Measurements from ENCODE around the gene ITPR2. TPM values are rescaled to one million over a fixed set of nuclear protein-coding genes. Genes with fewer than 3 reads are reported as not detected.

The ITPR2 gene
- total RNA-seq, 1 experiment from 2014 or later = 26.0 TPM

- no peak overlapping the region for H3K4me2 ChIP-seq
- H3K9me2 ChIP-seq (ENCODE audit: insufficient read depth) = no peaks in the 10 kb centered on the region
- DNase-seq = no peak
- H3F3A ChIP-seq (ENCODE audit: insufficient read depth, low read depth) = no peaks in the 10 kb centered on the region
- H4K20me1 ChIP-seq (ENCODE audit: insufficient read depth) = no peaks in the 10 kb centered on the region
- H3K4me1 ChIP-seq (replicated peaks; ENCODE audit: insufficient read depth) = no peaks in the 10 kb centered on the region
- no peaks in the 10 kb centered on the region for H3K36me3 ChIP-seq (ENCODE audit: low read depth)
- CTCF ChIA-PET = no interaction called here
- H3K4me3 ChIP-seq = no peak overlapping the region
- no peak overlapping the region for H3K27ac ChIP-seq
- H3K79me2 ChIP-seq (ENCODE audit: low read depth) = no peaks in the 10 kb centered on the region
- POLR2A ChIA-PET (ENCODE audit: unreplicated experiment) = no interaction called here
- intact Hi-C loops (cut with micrococcal nuclease; ENCODE audit: unreplicated experiment) = no loop called here
- TF ChIP-seq CTCF (conservative IDR thresholded peaks at IDR 0.05) = no peak
- no TSS peak for BruUV-seq (replicated peaks)
- no peaks in the 10 kb centered on the region for H3K9me3 ChIP-seq (ENCODE audit: insufficient read depth, low read depth)
- no peak overlapping the region for H2AFZ ChIP-seq
- no peaks in the 10 kb centered on the region for H3K27me3 ChIP-seq (ENCODE audit: insufficient read depth, low read depth)
Observed at GRCh38 chr12:26331960-26332359, 501.0 kb downstream of the ITPR2 start.

GRCh38 chr12:26331136-26331535, 501.9 kb downstream of the ITPR2 start:
- TF ChIP-seq CTCF (conservative IDR thresholded peaks at IDR 0.05) (no peak), EZH2 (IDR thresholded peaks at IDR 0.05; ENCODE audit: low read depth) (no peak)
- Histone ChIP-seq H3K79me2 (ENCODE audit: low read depth) (no peaks in the 10 kb centered on the region), H3F3A (ENCODE audit: insufficient read depth, low read depth) (no peaks in the 10 kb centered on the region), H3K9me3 (ENCODE audit: insufficient read depth, low read depth) (no peaks in the 10 kb centered on the region), H3K9me2 (ENCODE audit: insufficient read depth) (no peaks in the 10 kb centered on the region), H3K36me3 (ENCODE audit: low read depth) (no peaks in the 10 kb centered on the region), H3K4me2 (no peak overlapping the region), H3K4me3 (no peak overlapping the region), H3K27me3 (ENCODE audit: insufficient read depth, low read depth) (no peaks in the 10 kb centered on the region), H2AFZ (no peak overlapping the region; the same call in 1 of the 2 replicates), H3K27ac (no peak overlapping the region), H4K20me1 (ENCODE audit: insufficient read depth) (no peaks in the 10 kb centered on the region), H3K4me1 (replicated peaks; ENCODE audit: insufficient read depth) (no peaks in the 10 kb centered on the region)
- DNase-seq = no peak
- intact Hi-C loops (cut with micrococcal nuclease; ENCODE audit: unreplicated experiment) = no loop called here
- BruUV-seq (replicated peaks) = no TSS peak
- POLR2A ChIA-PET (ENCODE audit: unreplicated experiment) = no interaction called here
- CTCF ChIA-PET = no interaction called here

GRCh38 chr12:26327975-26328644, 504.9 kb downstream of the ITPR2 start:
- ChIA-PET POLR2A (ENCODE audit: unreplicated experiment) (no interaction called here), CTCF (no interaction called here)
- intact Hi-C loops (cut with micrococcal nuclease; ENCODE audit: unreplicated experiment) = no loop called here
- no peak for TF ChIP-seq CTCF (conservative IDR thresholded peaks at IDR 0.05)
- Histone ChIP-seq H3K9me3 (ENCODE audit: insufficient read depth, low read depth) (no peaks in the 10 kb centered on the region; the same call in 1 of the 2 replicates), H3K4me2 (no peak overlapping the region), H3K79me2 (ENCODE audit: low read depth) (no peaks in the 10 kb centered on the region), H3K4me3 (no peak overlapping the region), H4K20me1 (ENCODE audit: insufficient read depth) (no peaks in the 10 kb centered on the region), H2AFZ (no peak overlapping the region), H3K27me3 (ENCODE audit: insufficient read depth, low read depth) (no peaks in the 10 kb centered on the region), H3K36me3 (ENCODE audit: low read depth) (no peaks in the 10 kb centered on the region), H3K27ac (no peak overlapping the region), H3K4me1 (replicated peaks; ENCODE audit: insufficient read depth) (no peaks in the 10 kb centered on the region), H3K9me2 (ENCODE audit: insufficient read depth) (no peaks in the 10 kb centered on the region), H3F3A (ENCODE audit: insufficient read depth, low read depth) (no peaks in the 10 kb centered on the region)
- no TSS peak for BruUV-seq (replicated peaks)
- DNase-seq = no peak

Data from PC-9 (cell line).